ENCODE results near the gene FAM117B.

Gene FAM117B

DNA sequence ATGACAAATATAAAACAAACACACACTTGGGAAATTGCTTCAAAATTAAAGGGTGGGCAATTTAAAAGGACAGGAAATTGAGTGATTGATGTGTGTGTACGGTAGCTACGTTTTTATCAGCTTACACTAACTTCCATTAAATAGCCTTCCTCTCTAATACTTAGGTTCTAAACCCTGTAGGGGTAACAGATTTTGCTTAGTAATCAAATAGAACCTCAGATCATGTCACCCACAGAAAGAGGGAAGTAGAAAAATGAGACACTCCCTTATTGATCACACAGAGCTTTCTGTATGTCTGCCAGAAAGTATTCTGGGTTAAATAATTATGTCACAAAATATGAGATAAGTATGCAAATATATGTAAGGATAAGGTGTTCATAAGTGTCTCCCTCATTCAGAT, 143.4 kb downstream of the FAM117B start:
- Histone ChIP-seq H2AFZ (ENCODE audit: low read depth, low read length, severe bottlenecking) (no peak overlapping the region), H3K79me2 (ENCODE audit: insufficient read depth, low read length) (no peaks in the 10 kb centered on the region), H4K20me1 (ENCODE audit: low read depth, low read length) (no peaks in the 10 kb centered on the region), H3K4me2 (ENCODE audit: low read depth, low read length, poor library complexity, severe bottlenecking) (no peak overlapping the region), H3K9me3 (ENCODE audit: insufficient read depth, low read length) (no peaks in the 10 kb centered on the region), H3K4me3 (ENCODE audit: insufficient read depth, low read length, poor library complexity, severe bottlenecking) (no peak overlapping the region), H3K9me2 (replicated peaks; ENCODE audit: insufficient read depth, low read length) (no peaks in the 10 kb centered on the region), H3K27me3 (ENCODE audit: low read length) (no peaks in the 10 kb centered on the region), H3K36me3 (ENCODE audit: low read length) (no peaks in the 10 kb centered on the region), H3K9ac (ENCODE audit: low read length) (no peak overlapping the region), H3K27ac (ENCODE audit: low read depth, low read length) (no peak overlapping the region), H3F3A (ENCODE audit: insufficient read depth) (no peaks in the 10 kb centered on the region)
- TF ChIP-seq EZH2phosphoT487 (conservative IDR thresholded peaks at IDR 0.05; ENCODE audit: low read length), result no peak
- TF ChIP-seq, protein P1, sequence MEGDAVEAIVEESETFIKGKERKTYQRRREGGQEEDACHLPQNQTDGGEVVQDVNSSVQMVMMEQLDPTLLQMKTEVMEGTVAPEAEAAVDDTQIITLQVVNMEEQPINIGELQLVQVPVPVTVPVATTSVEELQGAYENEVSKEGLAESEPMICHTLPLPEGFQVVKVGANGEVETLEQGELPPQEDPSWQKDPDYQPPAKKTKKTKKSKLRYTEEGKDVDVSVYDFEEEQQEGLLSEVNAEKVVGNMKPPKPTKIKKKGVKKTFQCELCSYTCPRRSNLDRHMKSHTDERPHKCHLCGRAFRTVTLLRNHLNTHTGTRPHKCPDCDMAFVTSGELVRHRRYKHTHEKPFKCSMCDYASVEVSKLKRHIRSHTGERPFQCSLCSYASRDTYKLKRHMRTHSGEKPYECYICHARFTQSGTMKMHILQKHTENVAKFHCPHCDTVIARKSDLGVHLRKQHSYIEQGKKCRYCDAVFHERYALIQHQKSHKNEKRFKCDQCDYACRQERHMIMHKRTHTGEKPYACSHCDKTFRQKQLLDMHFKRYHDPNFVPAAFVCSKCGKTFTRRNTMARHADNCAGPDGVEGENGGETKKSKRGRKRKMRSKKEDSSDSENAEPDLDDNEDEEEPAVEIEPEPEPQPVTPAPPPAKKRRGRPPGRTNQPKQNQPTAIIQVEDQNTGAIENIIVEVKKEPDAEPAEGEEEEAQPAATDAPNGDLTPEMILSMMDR (IDR thresholded peaks at IDR 0.05; ENCODE audit: insufficient read depth, low read length, poor library complexity, severe bottlenecking), result no peak

DNA sequence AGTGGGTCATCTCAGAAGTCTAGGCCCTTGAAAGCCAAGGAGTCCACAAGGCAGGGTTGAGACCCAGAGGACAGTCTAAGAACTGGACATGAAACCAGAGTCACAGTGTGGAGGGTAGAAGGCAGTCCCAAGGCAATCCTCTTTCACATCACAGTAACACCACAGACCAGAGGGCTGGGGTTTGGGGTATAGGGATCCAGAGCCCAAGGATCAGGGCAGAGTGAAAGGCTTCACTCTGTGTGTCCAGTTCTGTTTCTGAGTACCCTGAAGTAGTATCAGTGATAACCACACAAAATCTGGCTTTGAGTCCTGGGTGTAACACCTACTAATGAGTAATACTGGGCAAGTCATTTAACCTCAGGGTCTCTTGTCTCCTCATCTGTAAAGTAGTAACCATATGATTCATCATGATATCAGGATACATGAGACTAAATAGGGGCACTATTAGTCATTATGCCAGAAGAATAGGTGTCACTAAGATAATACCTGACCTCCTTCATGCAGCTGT, 145.8 kb downstream of the FAM117B start:
- Histone ChIP-seq H3F3A (ENCODE audit: insufficient read depth) (no peaks in the 10 kb centered on the region), H2AFZ (ENCODE audit: low read depth, low read length, severe bottlenecking) (no peak overlapping the region), H3K4me3 (ENCODE audit: insufficient read depth, low read length, poor library complexity, severe bottlenecking) (no peak overlapping the region), H3K27me3 (ENCODE audit: low read length) (no peaks in the 10 kb centered on the region), H3K27ac (ENCODE audit: low read depth, low read length) (no peak overlapping the region), H3K4me2 (ENCODE audit: low read depth, low read length, poor library complexity, severe bottlenecking) (no peak overlapping the region), H3K9me2 (replicated peaks; ENCODE audit: insufficient read depth, low read length) (no peaks in the 10 kb centered on the region), H4K20me1 (ENCODE audit: low read depth, low read length) (no peaks in the 10 kb centered on the region), H3K9ac (ENCODE audit: low read length) (no peak overlapping the region), H3K79me2 (ENCODE audit: insufficient read depth, low read length) (no peaks in the 10 kb centered on the region), H3K9me3 (ENCODE audit: insufficient read depth, low read length) (no peaks in the 10 kb centered on the region), H3K36me3 (ENCODE audit: low read length) (no peaks in the 10 kb centered on the region)
- TF ChIP-seq, protein P1 (IDR thresholded peaks at IDR 0.05; ENCODE audit: insufficient read depth, low read length, poor library complexity, severe bottlenecking), result no peak
- no peak for TF ChIP-seq EZH2phosphoT487 (conservative IDR thresholded peaks at IDR 0.05; ENCODE audit: low read length)

DNA sequence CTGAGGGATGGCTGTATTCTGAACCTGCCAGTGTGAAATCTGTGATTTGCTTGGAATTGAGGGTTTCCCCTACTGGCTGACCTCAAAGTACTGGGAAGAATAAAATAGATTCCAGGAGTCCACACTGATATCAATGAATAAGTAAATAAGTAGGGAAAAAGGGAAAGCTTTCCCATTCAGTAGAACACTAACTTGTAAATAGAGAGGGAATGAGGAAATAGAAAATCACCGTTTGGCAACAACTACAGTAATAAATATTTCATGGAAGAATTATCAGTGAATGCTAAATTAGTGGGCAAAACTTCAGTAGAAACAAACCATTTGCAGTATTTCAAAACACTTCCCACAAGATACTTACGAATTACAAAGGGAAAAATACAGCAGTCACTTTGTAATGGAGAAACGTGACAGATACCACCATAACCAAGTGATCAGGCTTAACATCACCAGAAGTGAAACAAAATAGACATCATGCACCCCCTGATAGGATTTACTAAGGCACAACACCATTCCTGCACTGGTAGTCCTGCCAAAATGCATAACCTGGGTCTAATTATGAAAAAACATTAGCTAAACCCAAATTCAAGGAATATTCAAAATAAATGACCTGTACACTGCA, 148.3 kb downstream of the FAM117B start:
- Histone ChIP-seq H3K79me2 (ENCODE audit: insufficient read depth, low read length) (no peaks in the 10 kb centered on the region), H3K9me2 (replicated peaks; ENCODE audit: insufficient read depth, low read length) (no peaks in the 10 kb centered on the region), H2AFZ (ENCODE audit: low read depth, low read length, severe bottlenecking) (no peak overlapping the region), H3K36me3 (ENCODE audit: low read length) (no peaks in the 10 kb centered on the region), H3K9ac (ENCODE audit: low read length) (no peak overlapping the region), H3K27ac (ENCODE audit: low read depth, low read length) (no peak overlapping the region), H3K27me3 (ENCODE audit: low read length) (no peaks in the 10 kb centered on the region), H3K4me3 (ENCODE audit: insufficient read depth, low read length, poor library complexity, severe bottlenecking) (no peak overlapping the region), H3K4me2 (ENCODE audit: low read depth, low read length, poor library complexity, severe bottlenecking) (no peak overlapping the region), H3F3A (ENCODE audit: insufficient read depth) (no peaks in the 10 kb centered on the region), H4K20me1 (ENCODE audit: low read depth, low read length) (no peaks in the 10 kb centered on the region), H3K9me3 (ENCODE audit: insufficient read depth, low read length) (no peaks in the 10 kb centered on the region)
- TF ChIP-seq, protein P1 (IDR thresholded peaks at IDR 0.05; ENCODE audit: insufficient read depth, low read length, poor library complexity, severe bottlenecking), result no peak
- TF ChIP-seq EZH2phosphoT487 (conservative IDR thresholded peaks at IDR 0.05; ENCODE audit: low read length), result no peak
